Measurements from ENCODE around the gene CYP27B1.

The CYP27B1 gene

GRCh38 chr12:57731411-57732080 lies 35.3 kb downstream of the CYP27B1 start:
- Histone ChIP-seq H3K9me2 (replicated peaks; ENCODE audit: insufficient read depth, low read length) (no peaks in the 10 kb centered on the region), H3K4me3 (ENCODE audit: low read length) (no peak overlapping the region), H3K79me2 (ENCODE audit: low read length) (0 out of 2 replicates have a peak, but pooled peaks cover 2% of the 10 kb centered on the region), H2AFZ (ENCODE audit: low read length) (no peak overlapping the region), H3K4me2 (ENCODE audit: low read depth, low read length) (no peak overlapping the region), H3K4me1 (ENCODE audit: low read length) (no peaks in the 10 kb centered on the region), H3F3A (ENCODE audit: insufficient read depth, low read length) (no peaks in the 10 kb centered on the region), H3K9ac (ENCODE audit: low read length) (no peak overlapping the region), H3K36me3 (replicated peaks; ENCODE audit: insufficient read depth, low read length) (no peaks in the 10 kb centered on the region), H3K27ac (ENCODE audit: low read length) (no peak overlapping the region), H3K9me3 (replicated peaks; ENCODE audit: insufficient read depth, low read length) (no peaks in the 10 kb centered on the region), H4K20me1 (ENCODE audit: insufficient read depth, low read length) (no peaks in the 10 kb centered on the region), H3K27me3 (replicated peaks; ENCODE audit: insufficient read depth, low read length) (no peaks in the 10 kb centered on the region)
- TF ChIP-seq, protein P1, sequence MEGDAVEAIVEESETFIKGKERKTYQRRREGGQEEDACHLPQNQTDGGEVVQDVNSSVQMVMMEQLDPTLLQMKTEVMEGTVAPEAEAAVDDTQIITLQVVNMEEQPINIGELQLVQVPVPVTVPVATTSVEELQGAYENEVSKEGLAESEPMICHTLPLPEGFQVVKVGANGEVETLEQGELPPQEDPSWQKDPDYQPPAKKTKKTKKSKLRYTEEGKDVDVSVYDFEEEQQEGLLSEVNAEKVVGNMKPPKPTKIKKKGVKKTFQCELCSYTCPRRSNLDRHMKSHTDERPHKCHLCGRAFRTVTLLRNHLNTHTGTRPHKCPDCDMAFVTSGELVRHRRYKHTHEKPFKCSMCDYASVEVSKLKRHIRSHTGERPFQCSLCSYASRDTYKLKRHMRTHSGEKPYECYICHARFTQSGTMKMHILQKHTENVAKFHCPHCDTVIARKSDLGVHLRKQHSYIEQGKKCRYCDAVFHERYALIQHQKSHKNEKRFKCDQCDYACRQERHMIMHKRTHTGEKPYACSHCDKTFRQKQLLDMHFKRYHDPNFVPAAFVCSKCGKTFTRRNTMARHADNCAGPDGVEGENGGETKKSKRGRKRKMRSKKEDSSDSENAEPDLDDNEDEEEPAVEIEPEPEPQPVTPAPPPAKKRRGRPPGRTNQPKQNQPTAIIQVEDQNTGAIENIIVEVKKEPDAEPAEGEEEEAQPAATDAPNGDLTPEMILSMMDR (IDR thresholded peaks at IDR 0.05; ENCODE audit: low read length) = no peak
- TF ChIP-seq EZH2phosphoT487 (IDR thresholded peaks at IDR 0.05; ENCODE audit: low read length) (no peak), EZH2 (optimal IDR thresholded peaks at IDR 0.05; ENCODE audit: low read depth, low read length) (no peak)
- no peak for DNase-seq

DNA sequence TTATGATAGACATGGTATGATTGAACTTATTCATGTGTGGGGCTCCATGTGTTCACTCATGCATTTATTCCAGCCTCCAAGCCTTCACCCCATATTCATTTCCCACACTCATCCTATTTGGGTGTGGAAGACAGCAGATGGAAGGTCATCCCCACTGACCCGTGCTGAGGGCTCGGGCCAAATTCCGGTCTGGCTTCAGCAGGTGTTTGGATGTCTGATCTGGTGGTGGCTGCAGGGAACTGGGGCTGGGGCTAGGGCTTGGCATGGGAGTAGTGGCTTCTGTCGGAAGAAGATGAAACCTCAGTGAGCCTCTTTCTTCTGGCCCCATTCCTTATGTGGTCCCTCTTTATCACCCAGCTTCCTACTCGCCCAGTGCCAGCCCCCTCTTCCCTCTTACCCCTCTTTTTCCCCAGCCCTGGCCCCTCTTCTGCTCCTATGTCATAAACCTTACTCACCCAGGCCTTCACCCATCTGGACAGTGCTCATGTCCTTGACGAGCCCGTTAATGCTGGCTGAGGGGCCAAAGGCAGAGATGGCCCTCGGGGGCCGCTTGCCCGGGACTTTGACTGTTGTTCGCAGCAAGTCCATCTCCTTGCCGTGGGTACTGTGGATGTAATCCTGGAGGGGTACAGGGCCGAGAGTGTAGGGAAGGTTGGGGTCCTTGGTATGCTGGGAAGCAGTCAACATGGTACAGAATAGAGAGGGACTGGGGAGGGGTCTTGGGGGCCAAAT lies 36.4 kb downstream of the CYP27B1 start:
- no peak overlapping the region for H3K4me2 ChIP-seq (ENCODE audit: low read depth, low read length)
- H4K20me1 ChIP-seq (ENCODE audit: insufficient read depth, low read length) = no peaks in the 10 kb centered on the region
- H3K4me3 ChIP-seq (ENCODE audit: low read length) = no peak overlapping the region
- H3K4me1 ChIP-seq (ENCODE audit: low read length) = no peaks in the 10 kb centered on the region
- no peaks in the 10 kb centered on the region for H3K79me2 ChIP-seq (ENCODE audit: low read length)
- H3F3A ChIP-seq (ENCODE audit: insufficient read depth, low read length) = no peaks in the 10 kb centered on the region
- no peak overlapping the region for H3K27ac ChIP-seq (ENCODE audit: low read length)
- H2AFZ ChIP-seq (ENCODE audit: low read length) = no peak overlapping the region
- H3K9me2 ChIP-seq (replicated peaks; ENCODE audit: insufficient read depth, low read length) = no peaks in the 10 kb centered on the region
- H3K9me3 ChIP-seq (replicated peaks; ENCODE audit: insufficient read depth, low read length) = no peaks in the 10 kb centered on the region
- DNase-seq = no peak
- TF ChIP-seq EZH2phosphoT487 (IDR thresholded peaks at IDR 0.05; ENCODE audit: low read length) = no peak
- TF ChIP-seq EZH2 (optimal IDR thresholded peaks at IDR 0.05; ENCODE audit: low read depth, low read length) = no peak
- TF ChIP-seq, protein P1 (IDR thresholded peaks at IDR 0.05; ENCODE audit: low read length) = no peak
- no peaks in the 10 kb centered on the region for H3K27me3 ChIP-seq (replicated peaks; ENCODE audit: insufficient read depth, low read length)
- H3K36me3 ChIP-seq (replicated peaks; ENCODE audit: insufficient read depth, low read length) = no peaks in the 10 kb centered on the region
- no peak overlapping the region for H3K9ac ChIP-seq (ENCODE audit: low read length)

DNA sequence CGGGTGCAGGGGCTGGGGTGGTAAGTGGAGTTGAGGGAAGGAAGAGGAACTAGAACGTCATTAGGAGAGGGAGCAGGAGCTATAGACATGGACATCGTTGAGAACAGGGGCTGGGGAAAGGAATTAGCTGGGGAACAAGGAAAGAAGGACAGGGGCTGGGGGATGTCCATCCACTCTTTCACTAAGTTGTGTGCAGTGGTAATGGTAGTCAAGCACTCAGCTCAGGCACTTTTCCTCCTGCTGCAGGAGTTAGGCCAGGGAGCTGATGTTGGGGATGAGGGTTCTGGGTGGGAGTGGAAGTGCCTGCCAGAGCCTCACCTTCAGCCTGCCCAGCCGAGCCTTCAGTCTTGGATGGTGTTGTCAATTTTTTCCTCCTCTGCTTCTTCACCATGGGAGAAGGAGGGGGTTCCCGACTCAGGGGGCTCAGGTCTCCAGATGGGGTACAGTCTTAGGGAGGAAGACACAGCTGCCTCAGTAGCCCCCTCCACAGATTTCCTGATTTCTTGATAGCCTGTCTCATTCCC lies 37.5 kb downstream of the CYP27B1 start:
- H3K4me1 ChIP-seq (ENCODE audit: low read length) = no peaks in the 10 kb centered on the region
- no peaks in the 10 kb centered on the region for H3K9me3 ChIP-seq (replicated peaks; ENCODE audit: insufficient read depth, low read length)
- no peaks in the 10 kb centered on the region for H3K79me2 ChIP-seq (ENCODE audit: low read length)
- no peaks in the 10 kb centered on the region for H3K36me3 ChIP-seq (replicated peaks; ENCODE audit: insufficient read depth, low read length)
- H3K9me2 ChIP-seq (replicated peaks; ENCODE audit: insufficient read depth, low read length) = no peaks in the 10 kb centered on the region
- TF ChIP-seq EZH2 (optimal IDR thresholded peaks at IDR 0.05; ENCODE audit: low read depth, low read length) = no peak
- TF ChIP-seq, protein P1 (IDR thresholded peaks at IDR 0.05; ENCODE audit: low read length) = no peak
- no peak for TF ChIP-seq EZH2phosphoT487 (IDR thresholded peaks at IDR 0.05; ENCODE audit: low read length)
- no peak overlapping the region for H3K27ac ChIP-seq (ENCODE audit: low read length)
- H4K20me1 ChIP-seq (ENCODE audit: insufficient read depth, low read length) = no peaks in the 10 kb centered on the region
- no peak overlapping the region for H2AFZ ChIP-seq (ENCODE audit: low read length)
- H3K4me2 ChIP-seq (ENCODE audit: low read depth, low read length) = no peak overlapping the region
- no peak overlapping the region for H3K4me3 ChIP-seq (ENCODE audit: low read length)
- H3F3A ChIP-seq (ENCODE audit: insufficient read depth, low read length) = no peaks in the 10 kb centered on the region; the same call in 1 of the 2 replicates
- no peak for DNase-seq
- H3K27me3 ChIP-seq (replicated peaks; ENCODE audit: insufficient read depth, low read length) = no peaks in the 10 kb centered on the region
- no peak overlapping the region for H3K9ac ChIP-seq (ENCODE audit: low read length)
